NCI-H1436 treated with DMSO at 0.1 percent for 48 hours (cell line): ENCODE measurements around the gene CDKN1B.
"Not testable (repeated sequence)": the region's sequence is repeated elsewhere in the genome, so short reads cannot be mapped to it uniquely, and the experiment has no call there.

ENCODE experiments used
- DNase-seq: peaks from one replicate; lab custom pipeline; 2025; lab: John Stamatoyannopoulos, UW

Gene CDKN1B

GRCh38 chr12:12724421-12725085 lies 7.4 kb downstream of the CDKN1B start:
- no peak for DNase-seq

GRCh38 chr12:12725086-12725955 lies 8.2 kb downstream of the CDKN1B start:
- DNase-seq = peak; percentile 86

GRCh38 chr12:12725956-12726554 lies 8.9 kb downstream of the CDKN1B start:
- DNase-seq = no peak

- no peak for DNase-seq
These were observed 9.5 kb downstream of the CDKN1B start for GRCh38 chr12:12726555-12727093.

GRCh38 chr12:12731178-12731577 lies 14.0 kb downstream of the CDKN1B start:
- no peak for DNase-seq

GRCh38 chr12:12731785-12732184 lies 14.6 kb downstream of the CDKN1B start:
- DNase-seq = no peak

GRCh38 chr12:12733118-12733517 lies 15.9 kb downstream of the CDKN1B start:
- no peak for DNase-seq

- DNase-seq = no peak
These were observed 16.9 kb downstream of the CDKN1B start for GRCh38 chr12:12734054-12734453.

- DNase-seq = no peak
These were observed 17.4 kb downstream of the CDKN1B start for GRCh38 chr12:12734561-12735071.

- DNase-seq = no peak
These were observed 18.1 kb downstream of the CDKN1B start for GRCh38 chr12:12735301-12735700.

- no peak for DNase-seq
These were observed 19.9 kb downstream of the CDKN1B start for GRCh38 chr12:12736759-12737676.

GRCh38 chr12:12738152-12738551 lies 21.0 kb downstream of the CDKN1B start:
- not testable (repeated sequence) for DNase-seq

- DNase-seq = no peak
These were observed 24.5 kb downstream of the CDKN1B start for GRCh38 chr12:12741660-12742059.

- no peak for DNase-seq
These were observed 27.6 kb downstream of the CDKN1B start for GRCh38 chr12:12744546-12745305.

- DNase-seq = no peak
These were observed 28.5 kb downstream of the CDKN1B start for GRCh38 chr12:12745576-12746211.

GRCh38 chr12:12747278-12747677 lies 30.1 kb downstream of the CDKN1B start:
- no peak for DNase-seq

GRCh38 chr12:12748044-12748443 lies 30.9 kb downstream of the CDKN1B start:
- DNase-seq = no peak

GRCh38 chr12:12749433-12749832 lies 32.3 kb downstream of the CDKN1B start:
- no peak for DNase-seq

- DNase-seq = no peak
These were observed 38.8 kb downstream of the CDKN1B start for GRCh38 chr12:12755923-12756322.

GRCh38 chr12:12757121-12757520 lies 40.0 kb downstream of the CDKN1B start:
- no peak for DNase-seq
